Spleen (tissue), 11 donors: ENCODE results near the gene GET3. TPM values are rescaled to one million over a fixed set of nuclear protein-coding genes. Genes with fewer than 3 reads are reported as not detected.
"Not testable (repeated sequence)": the region's sequence is repeated elsewhere in the genome, so short reads cannot be mapped to it uniquely, and the experiment has no call there.

Experiments
- DNase-seq: peaks from one replicate; pipeline ENCODE4 v3.0.0-alpha.2; 2020
- H3K27ac ChIP-seq, 8 donors: fragments of 200-600 bp; sonication (generic) in 7 of 8; 1 replicate in 4 of 8; 2 replicates in 4 of 8; pipeline versions ENCODE4 v1.5.0 to v1.8.0; 2016 to 2021; ENCODE audit warnings: inconsistent platforms in 4 of 8, mild to moderate bottlenecking in 4 of 8, moderate library complexity in 1 of 8
- H3K27me3 ChIP-seq, 7 donors: fragments of 200-600 bp; sonication (generic) in 6 of 7; replicated peaks in 1 of 7; 1 replicate in 4 of 7; 2 replicates in 3 of 7; pipeline versions ENCODE4 v1.5.0 to v1.8.0; 2016 to 2021; ENCODE audit warnings: inconsistent platforms in 3 of 7, mild to moderate bottlenecking in 1 of 7
- H3K36me3 ChIP-seq, 6 donors: fragments of 200-600 bp; sonication (generic) in 5 of 6; 1 replicate in 4 of 6; 2 replicates in 2 of 6; pipeline versions ENCODE4 v1.5.0 to v1.8.0; 2016 to 2021; ENCODE audit warnings: inconsistent platforms in 2 of 6
- H3K4me1 ChIP-seq, 6 donors: fragments of 200-600 bp; sonication (generic) in 5 of 6; 1 replicate in 3 of 6; 2 replicates in 3 of 6; pipeline versions ENCODE4 v1.5.0 to v1.8.0; 2016 to 2021; ENCODE audit warnings: inconsistent platforms in 3 of 6
- H3K4me3 ChIP-seq, 8 donors: fragments of 200-600 bp; sonication (generic) in 7 of 8; 1 replicate in 4 of 8; 2 replicates in 4 of 8; pipeline versions ENCODE4 v1.5.0 to v1.8.0; 2016 to 2021; ENCODE audit warnings: inconsistent platforms in 4 of 8, mild to moderate bottlenecking in 4 of 8, moderate library complexity in 2 of 8
- H3K9me3 ChIP-seq, 8 donors: fragments of 200-600 bp; sonication (generic) in 7 of 8; 1 replicate in 4 of 8; 2 replicates in 4 of 8; pipeline versions ENCODE4 v1.5.0 to v1.8.0; 2016 to 2021; ENCODE audit warnings: inconsistent platforms in 4 of 8
- CTCF ChIP-seq, 11 experiments: fragments of 200-600 bp in 7 of 11; fragments of 450-650 bp in 4 of 11; sonication (generic) in 4 of 11; IDR thresholded peaks in 8 of 11; conservative IDR thresholded peaks in 3 of 11; 1 replicate in 7 of 11; 2 replicates in 4 of 11; pipeline versions ENCODE4 v1.4.0 to v1.8.0; 2016 to 2021; ENCODE audit warnings: antibody characterized with exemption in 11 of 11, inconsistent platforms in 4 of 11, mild to moderate bottlenecking in 1 of 11
- POLR2A ChIP-seq, 3 donors: fragments of 450-650 bp; IDR thresholded peaks; one replicate each; pipeline ENCODE4 v1.5.1; 2017; ENCODE audit warnings: antibody characterized with exemption in 3 of 3, mild to moderate bottlenecking in 1 of 3
- POLR2AphosphoS5 ChIP-seq, 3 donors: sonication (generic); formaldehyde crosslinking; IDR thresholded peaks; one replicate each; pipeline ENCODE4 v1.5.1; 2017; ENCODE audit warnings: antibody characterized with exemption in 3 of 3
- WGBS, 5 donors: extraction: QIAGEN DNeasy Blood & Tissue Kit in 3 of 5; methylation state at CpG; one replicate each; pipeline versions ENCODE4 v1.1.5 to v1.1.7; 2013 to 2018; 5-methylcytosine and 5-hydroxymethylcytosine counted together
- intact Hi-C: fragments of 100-400 bp; cut with DNase I; formaldehyde crosslinking; loops from one replicate; pipeline ENCODE4 v1.15.0; 2023; ENCODE audit warnings: low total_unique reads
- polyA plus RNA-seq, 3 donors: library from polyadenylated mRNA; stranded (reverse); fragments of 200-250 nt; gene quantifications; one replicate each; pipeline ENCODE4 v1.2.1, GENCODE V29; 2013
- total RNA-seq, 7 donors: library from RNA; depleted of rRNA in 3 of 7; stranded (reverse); fragments of >200 nt in 3 of 7; fragmentation: NEBNext Ultra II Directional in 4 of 7; extraction: Animal tissue kit (Norgen Biotek cat#: 25700) in 4 of 7; gene quantifications; one replicate each; pipeline versions ENCODE4 v1.1.0 to v1.2.1, GENCODE V29; 2016 to 2021
- donor health status: healthy with polysubstance abuse.
- donor health status: DM: no; HTN: no; CAD: no; lungs with moderate emphysema.
- donor health status: DM: no; HTN: no; CAD: no.
- donor health status: Bipolar disorder and iron deficiency.
- donor health status: healthy.
- donor health status: DM: no; HTN: no; CAD: no.
- donor health status: DM: yes; HTN: yes; CAD: no.

GET3 gene
- total and polyA plus RNA-seq, 10 donors, result 32.7 to 68.0 (median 41.2) TPM

DNA sequence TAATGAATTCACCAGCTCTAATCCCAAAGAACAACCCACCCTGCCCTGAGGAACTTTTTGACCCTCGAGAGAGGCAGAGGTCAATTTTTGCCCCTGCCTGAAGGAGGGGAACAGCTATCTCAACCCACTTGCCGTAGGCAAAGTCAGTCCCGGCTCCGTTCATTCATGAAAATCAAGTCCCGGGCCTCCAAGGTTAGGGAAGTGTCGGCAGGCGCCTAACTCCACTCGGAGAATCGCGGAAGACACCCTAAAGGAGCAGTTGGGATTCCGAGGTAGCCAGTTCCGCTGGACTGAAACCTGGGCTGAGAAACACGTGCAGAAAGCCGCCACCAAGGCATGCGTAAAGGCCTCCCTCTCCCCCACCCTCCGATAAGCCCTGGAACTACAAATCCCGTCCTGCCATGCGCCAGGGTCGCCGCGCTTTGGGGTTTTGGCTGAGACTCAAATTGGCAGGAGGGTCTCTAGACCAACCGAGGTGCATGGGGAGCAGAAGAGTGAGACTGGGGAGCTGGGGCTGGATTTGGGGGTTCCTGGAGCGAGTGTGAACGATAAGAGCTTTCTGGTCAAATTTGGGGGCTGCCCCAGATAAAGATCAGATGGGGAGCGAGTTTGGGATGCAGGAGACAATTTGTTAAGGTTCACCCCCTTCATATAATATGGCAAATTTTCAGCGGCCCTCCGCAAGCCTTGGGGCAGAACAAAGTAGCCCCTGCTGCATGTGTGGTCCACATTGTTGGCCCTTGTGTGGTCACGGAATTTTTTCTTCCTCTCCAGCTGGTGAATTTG lies 13.5 kb upstream of the GET3 start, which contains the start of gene TNPO2:
TNPO2 (minus strand) TSS at position 292 of the 786 bp plus-strand sequence. CDS start 2,955 bp downstream, outside the sequence.
- intact Hi-C loops, result no loop called here
- Histone ChIP-seq H3K27ac (peak within 1 kb of the TSS; percentile 62 to 94 (median 90)), H3K9me3 (no peaks in the 10 kb centered on the region), H3K27me3 (no peaks in the 10 kb centered on the region), H3K36me3 (peaks cover 0 to 26% (median 13%) of the 10 kb centered on the region in 6 donors), H3K4me3 (peak within 1 kb of the TSS; percentile 48 to 91 (median 70)), H3K4me1 (peaks cover 22 to 56% (median 45%) of the 10 kb centered on the region in 6 donors)
- 2 to 4% (median 3%) methylated on average over 23 to 28 of the region's 28 CpGs for WGBS, 5 donors
- no peak for TF ChIP-seq CTCF (IDR thresholded peaks at IDR 0.05 in 8 of 11, conservative IDR thresholded peaks at IDR 0.05 in 3 of 11)
- TF ChIP-seq POLR2AphosphoS5 (IDR thresholded peaks at IDR 0.05), result peak; percentile 44 to 61 (median 54)
- DNase-seq, result peak; percentile 89

DNA sequence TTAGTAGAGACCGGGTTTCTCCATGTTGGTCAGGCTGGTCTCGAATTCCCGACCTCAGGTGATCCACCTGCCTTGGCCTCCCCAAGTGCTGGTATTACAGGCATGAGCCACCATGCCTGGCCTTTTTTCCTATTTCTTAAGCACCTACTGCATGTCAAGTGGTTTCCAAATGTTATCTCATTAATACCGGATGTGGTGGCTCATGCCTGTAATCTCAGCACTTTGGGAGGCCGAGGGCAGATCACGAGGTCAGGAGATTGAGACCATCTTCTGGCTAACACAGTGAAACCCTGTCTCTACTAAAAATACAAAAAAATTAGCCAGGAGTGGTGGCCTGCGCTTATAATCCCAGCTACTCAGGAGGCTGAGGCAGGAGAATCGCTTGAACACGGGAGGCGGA lies 11.7 kb upstream of the GET3 start:
- H3K36me3 ChIP-seq, result peaks cover 0 to 34% (median 26%) of the 10 kb centered on the region in 6 donors
- H3K4me3 ChIP-seq, H3K27ac ChIP-seq, H3K9me3 ChIP-seq, H3K27me3 ChIP-seq, DNase-seq, intact Hi-C loops: not testable (repeated sequence)
- 89 to 95% (median 90%) methylated on average over 10 of the region's 10 CpGs for WGBS, 5 donors
- H3K4me1 ChIP-seq, result peaks cover 18 to 56% (median 48%) of the 10 kb centered on the region in 6 donors

- H3K27ac ChIP-seq, result peak overlapping the region in 1 of 8 donors; percentile 30
- no peak overlapping the region for H3K4me3 ChIP-seq
- TF ChIP-seq CTCF (IDR thresholded peaks at IDR 0.05 in 8 of 11, conservative IDR thresholded peaks at IDR 0.05 in 3 of 11), result no peak
- no peak for TF ChIP-seq POLR2AphosphoS5 (IDR thresholded peaks at IDR 0.05)
- TF ChIP-seq POLR2A (IDR thresholded peaks at IDR 0.05), result no peak
- no peaks in the 10 kb centered on the region for H3K27me3 ChIP-seq
- 82 to 100% (median 97%) methylated on average over 2 of the region's 2 CpGs for WGBS, 5 donors
- peaks cover 0 to 47% (median 37%) of the 10 kb centered on the region in 6 donors for H3K36me3 ChIP-seq
- peaks cover 14 to 56% (median 49%) of the 10 kb centered on the region in 6 donors for H3K4me1 ChIP-seq
- intact Hi-C loops, result no loop called here
- no peaks in the 10 kb centered on the region for H3K9me3 ChIP-seq
- DNase-seq, result no peak
Measured at GRCh38 chr19:12726988-12727316, 10.3 kb upstream of the GET3 start.

GRCh38 chr19:12727745-12728433 lies 9.4 kb upstream of the GET3 start:
- 94 to 98% (median 96%) methylated on average over 7 to 9 of the region's 9 CpGs for WGBS, 5 donors
- TF ChIP-seq CTCF (IDR thresholded peaks at IDR 0.05 in 8 of 11, conservative IDR thresholded peaks at IDR 0.05 in 3 of 11) (no peak), POLR2AphosphoS5 (IDR thresholded peaks at IDR 0.05) (no peak), POLR2A (IDR thresholded peaks at IDR 0.05) (no peak)
- intact Hi-C loops, result no loop called here
- no peak for DNase-seq
- Histone ChIP-seq H3K4me1 (peaks cover 23 to 62% (median 56%) of the 10 kb centered on the region in 6 donors), H3K27ac (peak overlapping the region in 1 of 8 donors; percentile 17), H3K27me3 (no peaks in the 10 kb centered on the region), H3K9me3 (no peaks in the 10 kb centered on the region), H3K36me3 (peaks cover 0 to 53% (median 37%) of the 10 kb centered on the region in 6 donors), H3K4me3 (no peak overlapping the region)
